H9 (cell line): ENCODE results near the gene FHL1. TPM values are rescaled to one million over a fixed set of nuclear protein-coding genes. Genes with fewer than 3 reads are reported as not detected.

Experiments
- DNase-seq: peaks from one replicate; pipeline ENCODE4 v3.0.0-alpha.2; 2017
- H2AFZ ChIP-seq: one replicate; pipeline ENCODE4 v1.6.1; 2013; ENCODE audit warnings: mild to moderate bottlenecking, low read length, control low read depth, moderate library complexity
- H2AK5ac ChIP-seq: 2 replicates; pipeline ENCODE4 v1.6.1; 2013; ENCODE audit warnings: low read length, control low read depth, mixed read lengths; ENCODE audit not compliant: insufficient read length
- H2BK120ac ChIP-seq: one replicate; pipeline ENCODE4 v1.6.1; 2013; ENCODE audit warnings: low read depth, mild to moderate bottlenecking, low read length, control low read depth, inconsistent platforms; ENCODE audit not compliant: poor library complexity, severe bottlenecking
- H2BK12ac ChIP-seq: 2 replicates; pipeline ENCODE4 v1.6.1; 2013; ENCODE audit warnings: low read length, control low read depth, mixed read lengths, low read depth; ENCODE audit not compliant: insufficient read length
- H2BK15ac ChIP-seq: 2 replicates; pipeline ENCODE4 v1.6.1; 2013; ENCODE audit warnings: low read depth, low read length, control low read depth
- H2BK20ac ChIP-seq: one replicate; pipeline ENCODE4 v1.6.1; 2013; ENCODE audit warnings: low read depth, mild to moderate bottlenecking, low read length, control low read depth, inconsistent platforms; ENCODE audit not compliant: poor library complexity, severe bottlenecking
- H2BK5ac ChIP-seq: 2 replicates; pipeline ENCODE4 v1.6.1; 2013; ENCODE audit warnings: low read length, control low read depth, mixed read lengths; ENCODE audit not compliant: insufficient read length
- H3K14ac ChIP-seq: 2 replicates; pipeline ENCODE4 v1.6.1; 2013; ENCODE audit warnings: low read length, control low read depth; ENCODE audit not compliant: insufficient read depth
- H3K18ac ChIP-seq: 2 replicates; pipeline ENCODE4 v1.6.1; 2013; ENCODE audit warnings: low read depth, mild to moderate bottlenecking, mixed read lengths, low read length, control low read depth; ENCODE audit not compliant: insufficient read length
- H3K23ac ChIP-seq: 2 replicates; pipeline ENCODE4 v1.6.1; 2013; ENCODE audit warnings: low read length, control low read depth, mixed read lengths, low read depth; ENCODE audit not compliant: insufficient read length
- H3K23me2 ChIP-seq: 2 replicates; pipeline ENCODE4 v1.6.1; 2013; ENCODE audit warnings: low read depth, mild to moderate bottlenecking, mixed read lengths, low read length, control low read depth; ENCODE audit not compliant: insufficient read length, poor library complexity, severe bottlenecking
- H3K27ac ChIP-seq: 2 replicates; pipeline ENCODE4 v1.5.1; 2013; ENCODE audit warnings: low read length, control low read depth, mixed read lengths, low read depth; ENCODE audit not compliant: insufficient read length
- H3K27me3 ChIP-seq: 2 replicates; pipeline ENCODE4 v1.6.1; 2013; ENCODE audit warnings: low read length, control low read depth, inconsistent platforms; ENCODE audit not compliant: insufficient read depth
- H3K4ac ChIP-seq: 2 replicates; pipeline ENCODE4 v1.6.1; 2013; ENCODE audit warnings: low read depth, mild to moderate bottlenecking, control low read depth, inconsistent platforms, low read length, moderate library complexity
- H3K4me1 ChIP-seq: 2 replicates; pipeline ENCODE4 v1.6.1; 2013; ENCODE audit warnings: low read length, control low read depth, inconsistent platforms; ENCODE audit not compliant: insufficient read depth
- H3K4me2 ChIP-seq: 2 replicates; pipeline ENCODE4 v1.6.1; 2013; ENCODE audit warnings: low read length, control low read depth, mixed read lengths; ENCODE audit not compliant: insufficient read length, insufficient read depth
- H3K56ac ChIP-seq: 2 replicates; pipeline ENCODE4 v1.6.1; 2013; ENCODE audit warnings: low read depth, mild to moderate bottlenecking, mixed read lengths, low read length, control low read depth; ENCODE audit not compliant: insufficient read length
- H3K79me1 ChIP-seq: 2 replicates; pipeline ENCODE4 v1.6.1; 2013; ENCODE audit warnings: low read depth, mild to moderate bottlenecking, moderate library complexity, low read length, control low read depth, inconsistent platforms; ENCODE audit not compliant: insufficient read depth, poor library complexity, severe bottlenecking
- H3K79me2 ChIP-seq: 2 replicates; pipeline ENCODE4 v1.6.1; 2013; ENCODE audit warnings: low read length, control low read depth, inconsistent platforms; ENCODE audit not compliant: insufficient read depth
- H3K9ac ChIP-seq: 2 replicates; pipeline ENCODE4 v1.6.1; 2013; ENCODE audit warnings: low read length, control low read depth, mixed read lengths; ENCODE audit not compliant: insufficient read length; ENCODE audit errors: extremely low read depth
- H3K9me3 ChIP-seq: one replicate; pipeline ENCODE4 v1.6.1; 2013; ENCODE audit warnings: low read depth, low read length, inconsistent platforms; ENCODE audit not compliant: control insufficient read depth
- H3T11ph ChIP-seq: one replicate; pipeline ENCODE4 v1.6.1; 2013; ENCODE audit warnings: mild to moderate bottlenecking, low read length, control low read depth, inconsistent platforms
- H4K20me1 ChIP-seq: one replicate; pipeline ENCODE4 v1.6.1; 2013; ENCODE audit not compliant: control insufficient read depth, insufficient read length, insufficient read depth
- H4K5ac ChIP-seq: 2 replicates; pipeline ENCODE4 v1.6.1; 2013; ENCODE audit warnings: low read depth, mild to moderate bottlenecking, mixed read lengths, low read length, control low read depth; ENCODE audit not compliant: insufficient read length
- H4K8ac ChIP-seq: replicated peaks from 2 replicates; pipeline ENCODE4 v1.6.1; 2013; ENCODE audit warnings: low read length, control low read depth, mixed read lengths, low read depth; ENCODE audit not compliant: insufficient read length
- H4K91ac ChIP-seq: 2 replicates; pipeline ENCODE4 v1.6.1; 2013; ENCODE audit warnings: low read depth, mild to moderate bottlenecking, moderate library complexity, mixed read lengths, low read length, control low read depth; ENCODE audit not compliant: insufficient read length
- H3K27ac Mint-ChIP-seq, 3 experiments: 2 replicates in 2 of 3; 3 replicates in 1 of 3; pipeline ENCODE4 v1.8.0; 2020 to 2021; ENCODE audit warnings: mixed read lengths in 3 of 3, mild to moderate bottlenecking in 1 of 3, moderate library complexity in 1 of 3
- H3K27me3 Mint-ChIP-seq: 2 replicates; pipeline ENCODE4 v1.8.0; 2021; ENCODE audit warnings: low read depth, mild to moderate bottlenecking, moderate library complexity, mixed read lengths
- H3K36me3 Mint-ChIP-seq, 3 experiments: 2 replicates in 2 of 3; 3 replicates in 1 of 3; pipeline ENCODE4 v1.8.0; 2020 to 2021; ENCODE audit warnings: low read depth in 3 of 3, mixed read lengths in 3 of 3; ENCODE audit not compliant: insufficient read depth in 1 of 3
- H3K4me1 Mint-ChIP-seq, 2 experiments: 2 replicates each; pipeline ENCODE4 v1.8.0; 2020; ENCODE audit warnings: mixed read lengths in 2 of 2
- H3K4me3 Mint-ChIP-seq, 2 experiments: 2 replicates in 1 of 2; 3 replicates in 1 of 2; pipeline ENCODE4 v1.8.0; 2020 to 2021; ENCODE audit warnings: mild to moderate bottlenecking in 2 of 2, mixed read lengths in 2 of 2, moderate library complexity in 1 of 2
- H3K9me3 Mint-ChIP-seq, 2 experiments: 2 replicates in 1 of 2; 3 replicates in 1 of 2; pipeline ENCODE4 v1.8.0; 2020; ENCODE audit warnings: mild to moderate bottlenecking in 2 of 2, mixed read lengths in 2 of 2, moderate library complexity in 1 of 2
- WGBS: extraction: QIAGEN DNeasy Blood & Tissue Kit; methylation state at CpG from one replicate; pipeline ENCODE4 v1.1.7; 2013; ENCODE audit warnings: missing lambda C conversion rate, low lambda C conversion rate, mixed read lengths; ENCODE audit not compliant: insufficient read length; ENCODE audit errors: extremely low coverage; 5-methylcytosine and 5-hydroxymethylcytosine counted together
- total RNA-seq: library from RNA; stranded (reverse); gene quantifications from 2 replicates; pipeline ENCODE4 v1.2.1, GENCODE V29; 2021
- TF ChIP-seq, protein P1 (sequence below): fragments of 200-600 bp; sonication (generic); conservative IDR thresholded peaks from 3 replicates; pipeline ENCODE4 v1.8.0; 2021; ENCODE audit warnings: antibody characterized with exemption, mild to moderate bottlenecking

The FHL1 gene
- total RNA-seq, 1 experiment from 2014 or later, result 20.0 TPM

DNA sequence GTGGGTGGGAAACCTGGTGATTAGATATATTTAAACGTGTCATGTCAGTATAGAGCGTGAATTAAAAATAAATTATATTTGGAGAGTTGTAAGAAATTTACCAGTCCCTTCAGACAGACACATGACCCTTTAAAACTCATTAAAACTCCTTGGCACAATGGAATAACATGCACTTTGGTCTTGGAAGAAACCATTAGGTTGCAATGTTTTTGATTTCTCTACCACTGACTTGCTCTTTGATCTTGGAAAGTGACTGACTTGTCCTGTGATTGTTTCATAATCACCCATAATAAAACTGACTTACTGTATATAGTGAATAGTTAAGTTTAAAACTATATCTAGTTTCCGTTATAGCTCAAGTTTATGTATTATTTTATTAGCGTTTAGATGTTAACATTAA, 35.8 kb downstream of the FHL1 start:
- Histone ChIP-seq H3K4me2 (no peak overlapping the region), H3K9ac (no peak overlapping the region), H2BK5ac (no peak overlapping the region), H3K56ac (no peak overlapping the region), H3K4me1 (no peaks in the 10 kb centered on the region), H4K5ac (no peak overlapping the region), H2BK20ac (no peak overlapping the region), H3T11ph (no peak overlapping the region), H3K79me1 (no peaks in the 10 kb centered on the region), H3K18ac (no peak overlapping the region), H4K20me1 (no peaks in the 10 kb centered on the region), H3K4ac (no peak overlapping the region), H3K23ac (no peak overlapping the region), H2AK5ac (no peak overlapping the region), H3K27ac (no peak overlapping the region), H2BK120ac (no peak overlapping the region), H3K79me2 (no peaks in the 10 kb centered on the region), H4K91ac (no peak overlapping the region), H3K23me2 (no peaks in the 10 kb centered on the region), H3K27me3 (no peaks in the 10 kb centered on the region), H3K14ac (no peak overlapping the region), H2AFZ (no peak overlapping the region), H2BK15ac (no peak overlapping the region), H3K9me3 (peaks cover 36% of the 10 kb centered on the region), H4K8ac (no peak overlapping the region), H2BK12ac (no peak overlapping the region)
- peaks cover 40 to 51% of the 10 kb centered on the region in 2 experiments for H3K9me3 Mint-ChIP-seq
- no peaks in the 10 kb centered on the region for H3K27me3 Mint-ChIP-seq
- WGBS, result 100% methylated on average over 3 of the region's 4 CpGs
- no peak for DNase-seq
- H3K27ac Mint-ChIP-seq, result no peak overlapping the region
- H3K4me3 Mint-ChIP-seq, result no peak overlapping the region
- TF ChIP-seq, protein P1, sequence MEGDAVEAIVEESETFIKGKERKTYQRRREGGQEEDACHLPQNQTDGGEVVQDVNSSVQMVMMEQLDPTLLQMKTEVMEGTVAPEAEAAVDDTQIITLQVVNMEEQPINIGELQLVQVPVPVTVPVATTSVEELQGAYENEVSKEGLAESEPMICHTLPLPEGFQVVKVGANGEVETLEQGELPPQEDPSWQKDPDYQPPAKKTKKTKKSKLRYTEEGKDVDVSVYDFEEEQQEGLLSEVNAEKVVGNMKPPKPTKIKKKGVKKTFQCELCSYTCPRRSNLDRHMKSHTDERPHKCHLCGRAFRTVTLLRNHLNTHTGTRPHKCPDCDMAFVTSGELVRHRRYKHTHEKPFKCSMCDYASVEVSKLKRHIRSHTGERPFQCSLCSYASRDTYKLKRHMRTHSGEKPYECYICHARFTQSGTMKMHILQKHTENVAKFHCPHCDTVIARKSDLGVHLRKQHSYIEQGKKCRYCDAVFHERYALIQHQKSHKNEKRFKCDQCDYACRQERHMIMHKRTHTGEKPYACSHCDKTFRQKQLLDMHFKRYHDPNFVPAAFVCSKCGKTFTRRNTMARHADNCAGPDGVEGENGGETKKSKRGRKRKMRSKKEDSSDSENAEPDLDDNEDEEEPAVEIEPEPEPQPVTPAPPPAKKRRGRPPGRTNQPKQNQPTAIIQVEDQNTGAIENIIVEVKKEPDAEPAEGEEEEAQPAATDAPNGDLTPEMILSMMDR, result no peak
- 0 out of 7 replicates have a peak, but pooled peaks cover 0 to 3% (median 0%) of the 10 kb centered on the region in 3 experiments for H3K36me3 Mint-ChIP-seq
- no peaks in the 10 kb centered on the region for H3K4me1 Mint-ChIP-seq
